GM23248 (cell line): Measurements from ENCODE around the gene ALDH3A1. TPM values are rescaled to one million over a fixed set of nuclear protein-coding genes. Genes with fewer than 3 reads are reported as not detected.

Experiments used
- DNase-seq: peaks from one replicate; pipeline ENCODE4 v3.0.0-alpha.2; 2015
- H2AFZ ChIP-seq: fragments of 200-600 bp; sonication (generic); 2 replicates; pipeline ENCODE4 v1.6.1; 2016; ENCODE audit warnings: antibody characterized with exemption
- H3F3A ChIP-seq: fragments of 200-600 bp; sonication (generic); 2 replicates; pipeline ENCODE4 v1.6.1; 2016; ENCODE audit warnings: mild to moderate bottlenecking, antibody characterized with exemption, mixed run types; ENCODE audit not compliant: insufficient read depth
- H3K27ac ChIP-seq: fragments of 200-600 bp; sonication (generic); 2 replicates; pipeline ENCODE4 v1.5.1; 2016; ENCODE audit warnings: mild to moderate bottlenecking
- H3K27me3 ChIP-seq: fragments of 200-600 bp; sonication (generic); replicated peaks from 2 replicates; pipeline ENCODE4 v1.6.1; 2016; ENCODE audit warnings: mild to moderate bottlenecking; ENCODE audit not compliant: insufficient read depth
- H3K36me3 ChIP-seq: fragments of 200-600 bp; sonication (generic); 2 replicates; pipeline ENCODE4 v1.6.1; 2016; ENCODE audit warnings: low read depth, mild to moderate bottlenecking
- H3K4me1 ChIP-seq: fragments of 200-600 bp; sonication (generic); 2 replicates; pipeline ENCODE4 v1.6.1; 2016; ENCODE audit warnings: mild to moderate bottlenecking; ENCODE audit not compliant: insufficient read depth
- H3K4me2 ChIP-seq: fragments of 200-600 bp; sonication (generic); one replicate; pipeline ENCODE4 v1.6.1; 2016; ENCODE audit warnings: mild to moderate bottlenecking; ENCODE audit not compliant: unreplicated experiment
- H3K4me3 ChIP-seq: fragments of 200-600 bp; sonication (generic); 2 replicates; pipeline ENCODE4 v1.5.1; 2016; ENCODE audit warnings: mild to moderate bottlenecking
- H3K79me2 ChIP-seq: fragments of 200-600 bp; sonication (generic); 2 replicates; pipeline ENCODE4 v1.6.1; 2016; ENCODE audit warnings: mild to moderate bottlenecking; ENCODE audit not compliant: insufficient read depth
- H3K9ac ChIP-seq: fragments of 200-600 bp; sonication (generic); 2 replicates; pipeline ENCODE4 v1.6.1; 2016; ENCODE audit warnings: mild to moderate bottlenecking
- H3K9me2 ChIP-seq: fragments of 200-600 bp; sonication (generic); 2 replicates; pipeline ENCODE4 v1.6.1; 2016; ENCODE audit warnings: mixed run types, mild to moderate bottlenecking, moderate library complexity; ENCODE audit not compliant: insufficient read depth
- H3K9me3 ChIP-seq: fragments of 200-600 bp; sonication (generic); one replicate; pipeline ENCODE4 v1.6.1; 2017; ENCODE audit warnings: low read depth
- H4K20me1 ChIP-seq: fragments of 200-600 bp; sonication (generic); 2 replicates; pipeline ENCODE4 v1.6.0; 2016; ENCODE audit not compliant: insufficient read depth
- EZH2 ChIP-seq: fragments of 200-600 bp; sonication (generic); IDR thresholded peaks from 2 replicates; pipeline ENCODE4 v1.6.1; 2018; ENCODE audit warnings: antibody characterized with exemption, mild to moderate bottlenecking; ENCODE audit not compliant: insufficient read depth, poor library complexity, severe bottlenecking
- EZH2phosphoT487 ChIP-seq: fragments of 200-600 bp; sonication (generic); IDR thresholded peaks from 2 replicates; pipeline ENCODE4 v1.6.1; 2018; ENCODE audit warnings: antibody characterized with exemption, moderate library complexity, mild to moderate bottlenecking, low read depth; ENCODE audit not compliant: insufficient read depth
- WGBS, 2 experiments: methylation state at CpG; one replicate each; pipeline ENCODE4 v1.1.6; 2015 to 2017; ENCODE audit warnings: low lambda C conversion rate in 2 of 2, low coverage in 1 of 2; ENCODE audit errors: missing lambda C conversion rate in 2 of 2; 5-methylcytosine and 5-hydroxymethylcytosine counted together
- in situ Hi-C: fragments of 300-500 bp; cut with MboI; formaldehyde crosslinking; loops from 2 replicates; pipeline ENCODE4 v1.15.0; 2020
- polyA plus RNA-seq: library from polyadenylated mRNA; unstranded; fragments of >200 nt; fragmentation: Nextera tagmentation; extraction: Ambion mirVana; gene quantifications from 2 replicates; pipeline ENCODE4 v1.2.1, GENCODE V29; 2016
- total RNA-seq: library from RNA; depleted of rRNA; stranded (reverse); fragments of >200 nt; shearing (Covaris generic); gene quantifications from 2 replicates; pipeline ENCODE4 v1.2.3, GENCODE V29; 2014

The ALDH3A1 gene
- total and polyA plus RNA-seq, 2 experiments from 2014 or later, result 0.55 to 1.2 TPM

DNA sequence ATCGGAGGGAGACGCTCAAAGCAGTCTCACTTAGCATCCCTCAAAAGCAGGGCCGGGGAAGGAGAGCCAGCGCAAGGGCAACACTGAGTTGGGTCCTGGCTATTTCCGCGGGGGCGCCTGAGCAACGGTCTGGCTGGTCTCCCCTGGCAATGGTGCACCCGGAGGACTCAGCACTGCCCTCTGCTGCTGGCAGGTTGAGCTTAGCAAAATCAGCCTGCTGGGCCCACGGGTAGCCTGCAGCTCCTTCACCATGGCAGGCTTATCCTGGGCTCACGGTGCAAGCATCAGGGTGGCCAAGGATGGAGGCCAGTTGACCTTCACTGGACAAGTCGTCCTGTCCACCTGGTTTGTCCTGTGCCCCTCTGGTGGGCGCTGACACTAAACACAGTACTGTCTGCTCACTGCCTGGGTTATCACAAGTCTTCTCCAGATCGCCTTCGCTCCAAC is 14.4 kb upstream of the ALDH3A1 start:
- Histone ChIP-seq H3K36me3 (no peaks in the 10 kb centered on the region), H3K27ac (no peak overlapping the region), H3K9ac (peak overlapping the region; percentile 37; the same call in 1 of the 2 replicates), H3K4me2 (peak overlapping the region; percentile 61), H4K20me1 (no peaks in the 10 kb centered on the region), H3K4me3 (peak overlapping the region; percentile 42; the same call in 1 of the 2 replicates), H3F3A (no peaks in the 10 kb centered on the region), H3K9me2 (no peaks in the 10 kb centered on the region), H3K27me3 (no peaks in the 10 kb centered on the region), H3K79me2 (no peaks in the 10 kb centered on the region), H2AFZ (peak overlapping the region; percentile 71), H3K4me1 (0 out of 2 replicates have a peak, but pooled peaks cover 4% of the 10 kb centered on the region), H3K9me3 (no peaks in the 10 kb centered on the region)
- TF ChIP-seq EZH2 (no peak), EZH2phosphoT487 (no peak)
- peak; percentile 89 for DNase-seq
- 15 to 18% methylated on average over 15 of the region's 15 CpGs for WGBS, 2 experiments
- in situ Hi-C loops, result loop anchor here (10.0 to 25.0 kb wide), 2 partner anchors 398 to 500 kb away; partner anchors contain the start of gene B9D1

DNA sequence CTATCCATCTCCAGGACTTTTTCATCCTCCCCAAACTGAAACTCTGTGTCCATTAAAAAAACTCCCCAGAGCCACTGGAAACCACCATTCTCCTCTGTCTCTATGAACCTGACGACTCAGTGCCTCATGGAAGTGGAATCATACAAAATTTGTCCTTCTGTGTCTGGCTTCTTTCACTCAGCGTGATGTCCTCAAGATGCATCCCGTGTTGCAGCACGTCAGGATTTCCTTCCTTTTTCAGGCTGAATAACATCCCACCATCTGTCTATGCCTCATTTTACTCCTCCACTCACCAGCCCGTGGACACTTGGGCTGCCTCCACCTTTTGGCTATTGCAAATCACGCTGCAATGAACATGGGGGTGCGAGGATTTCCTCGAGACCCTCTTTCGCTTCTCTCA is 12.6 kb upstream of the ALDH3A1 start:
- Histone ChIP-seq H3K79me2 (no peaks in the 10 kb centered on the region), H3K27me3 (no peaks in the 10 kb centered on the region), H3K27ac (no peak overlapping the region), H3K36me3 (no peaks in the 10 kb centered on the region), H2AFZ (no peak overlapping the region), H4K20me1 (no peaks in the 10 kb centered on the region), H3F3A (no peaks in the 10 kb centered on the region), H3K9me3 (no peaks in the 10 kb centered on the region), H3K9ac (no peak overlapping the region), H3K4me1 (0 out of 2 replicates have a peak, but pooled peaks cover 4% of the 10 kb centered on the region), H3K4me2 (no peak overlapping the region), H3K4me3 (no peak overlapping the region), H3K9me2 (no peaks in the 10 kb centered on the region)
- 65 to 71% methylated on average over 9 of the region's 9 CpGs for WGBS, 2 experiments
- in situ Hi-C loops, result loop anchor here (10.0 to 25.0 kb wide), 2 partner anchors 396 to 498 kb away; partner anchors contain the start of gene B9D1
- DNase-seq, result no peak
- TF ChIP-seq EZH2, result no peak
- TF ChIP-seq EZH2phosphoT487, result no peak

DNA sequence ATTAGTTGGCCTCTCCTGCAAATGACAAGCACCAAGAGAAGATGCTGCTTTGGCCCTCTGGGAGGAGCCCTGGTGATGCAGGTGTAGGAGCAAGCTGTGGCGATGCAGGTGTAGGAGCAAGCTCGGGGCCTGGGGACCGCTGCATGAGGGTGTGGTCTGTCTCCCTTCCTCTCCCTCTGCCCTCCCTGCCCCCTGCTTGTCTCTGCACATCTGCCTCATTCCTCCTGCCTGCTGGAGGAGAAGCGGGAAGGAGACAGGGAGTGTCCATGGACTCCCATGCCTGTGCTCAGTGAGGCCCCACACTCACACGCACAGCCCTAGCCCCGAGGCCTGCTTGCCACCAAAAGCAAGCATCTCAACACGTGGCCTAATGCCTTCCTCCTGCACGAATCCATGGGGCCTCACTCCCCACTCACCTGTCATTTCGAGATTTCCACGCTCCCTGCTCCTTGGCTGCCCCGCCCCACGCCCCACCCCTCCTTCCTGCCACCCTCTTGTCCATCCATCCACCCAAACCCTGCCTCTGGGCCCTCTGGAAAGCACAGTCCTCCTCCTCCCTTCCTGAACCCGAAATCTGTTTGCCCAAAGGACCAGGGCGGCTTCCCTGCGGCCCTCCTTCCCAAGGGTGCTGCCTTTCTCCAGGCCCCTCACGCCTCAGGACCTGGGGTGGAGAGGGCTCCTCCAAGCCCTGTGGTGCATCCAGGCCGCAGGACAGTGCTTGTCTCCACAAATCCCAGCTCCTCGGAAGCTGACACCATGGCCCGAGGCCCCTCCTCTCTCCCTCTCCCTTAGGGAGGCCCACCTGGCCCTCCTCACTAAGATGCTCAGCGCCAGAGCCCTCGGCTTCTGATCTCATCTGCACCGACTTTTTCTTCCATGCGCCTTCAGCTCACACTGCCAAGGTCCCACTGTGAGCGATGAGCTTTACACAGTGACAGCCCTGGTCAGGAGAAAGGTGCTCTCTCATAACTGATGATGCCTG is 11.8 kb upstream of the ALDH3A1 start:
- Histone ChIP-seq H3K9ac (no peak overlapping the region), H4K20me1 (no peaks in the 10 kb centered on the region), H3K27ac (no peak overlapping the region), H3K27me3 (no peaks in the 10 kb centered on the region), H3K4me1 (0 out of 2 replicates have a peak, but pooled peaks cover 4% of the 10 kb centered on the region), H3F3A (no peaks in the 10 kb centered on the region), H3K4me3 (no peak overlapping the region), H3K36me3 (no peaks in the 10 kb centered on the region), H3K9me2 (no peaks in the 10 kb centered on the region), H3K9me3 (no peaks in the 10 kb centered on the region), H2AFZ (no peak overlapping the region), H3K4me2 (no peak overlapping the region), H3K79me2 (no peaks in the 10 kb centered on the region)
- in situ Hi-C loops, result loop anchor here (10.0 to 25.0 kb wide), 2 partner anchors 395 to 498 kb away; partner anchors contain the start of gene B9D1
- no peak for TF ChIP-seq EZH2phosphoT487
- no peak for TF ChIP-seq EZH2
- DNase-seq, result no peak
- 76 to 81% methylated on average over 18 to 24 of the region's 24 CpGs for WGBS, 2 experiments

DNA sequence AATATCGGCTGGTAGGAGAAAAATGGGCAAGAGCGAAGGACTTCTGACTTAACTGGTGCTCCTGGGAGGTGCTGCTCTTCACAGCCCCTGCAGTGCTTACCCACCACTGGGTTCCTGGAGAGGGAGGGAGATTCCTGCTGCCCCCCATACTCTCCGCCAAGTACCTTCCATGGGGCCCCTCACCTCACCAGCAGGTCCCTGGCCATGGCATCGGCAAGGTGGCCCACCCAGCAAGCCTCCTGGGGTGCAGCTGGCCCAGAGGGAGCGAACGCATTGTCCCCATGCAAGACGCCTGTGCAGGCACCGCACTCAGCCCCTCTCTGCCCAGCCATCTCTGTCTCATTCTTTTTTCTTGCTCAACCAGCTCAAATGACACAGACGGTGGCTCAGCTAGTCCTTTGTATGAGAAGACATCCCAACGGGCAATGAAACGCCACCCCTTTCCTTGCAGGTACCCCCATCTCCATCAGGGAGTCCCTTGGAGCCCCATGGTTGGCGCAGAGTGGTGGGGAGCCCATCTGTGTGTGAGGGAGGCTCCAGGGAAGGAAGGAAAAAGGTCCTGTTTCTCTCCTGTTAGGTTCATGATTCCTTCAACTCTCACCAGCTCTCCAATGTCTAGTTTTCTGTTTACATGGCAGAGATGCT is 9.6 kb upstream of the ALDH3A1 start:
- in situ Hi-C loops, result loop anchor here (25.0 kb wide), 1 partner anchor 495 kb away; no protein-coding TSS in a partner anchor
- TF ChIP-seq EZH2phosphoT487 (no peak), EZH2 (no peak)

More for the DNA sequence above, 9.6 kb upstream of the ALDH3A1 start:
- WGBS, 2 experiments, result 81 to 86% methylated on average over 12 of the region's 12 CpGs
- Histone ChIP-seq H4K20me1 (no peaks in the 10 kb centered on the region), H2AFZ (no peak overlapping the region), H3K4me1 (peaks cover 18% of the 10 kb centered on the region), H3K9me2 (no peaks in the 10 kb centered on the region), H3K27me3 (no peaks in the 10 kb centered on the region), H3K9ac (no peak overlapping the region), H3K4me2 (no peak overlapping the region), H3K9me3 (no peaks in the 10 kb centered on the region), H3K4me3 (no peak overlapping the region), H3K79me2 (no peaks in the 10 kb centered on the region), H3F3A (peaks cover 8% of the 10 kb centered on the region; the same call in 1 of the 2 replicates), H3K27ac (no peak overlapping the region), H3K36me3 (no peaks in the 10 kb centered on the region)
- no peak for DNase-seq
